Effector memory CD4-positive, alpha-beta T cell (primary cell): ENCODE data around the gene MYCBP.
A peak's percentile ranks its signal among the peaks of the same experiment; 100 is the strongest.
"Not testable (repeated sequence)": the region's sequence is repeated elsewhere in the genome, so short reads cannot be mapped to it uniquely, and the experiment has no call there.

Source experiments
- DNase-seq, 3 donors: peaks; one replicate each; pipeline ENCODE4 v3.0.0-alpha.2; 2020
- H3K27ac ChIP-seq: 2 replicates; pipeline ENCODE4 v1.7.0; 2013; ENCODE audit warnings: mild to moderate bottlenecking, low read length, moderate library complexity; ENCODE audit not compliant: insufficient read depth, poor library complexity, severe bottlenecking
- H3K27me3 ChIP-seq: replicated peaks from 2 replicates; pipeline ENCODE4 v1.7.0; 2013; ENCODE audit warnings: mild to moderate bottlenecking, low read length; ENCODE audit not compliant: insufficient read depth, control insufficient read depth, poor library complexity, severe bottlenecking
- H3K36me3 ChIP-seq: 2 replicates; pipeline ENCODE4 v1.7.0; 2013; ENCODE audit warnings: mild to moderate bottlenecking, low read length, moderate library complexity; ENCODE audit not compliant: control insufficient read depth, insufficient read depth
- H3K4me1 ChIP-seq: 2 replicates; pipeline ENCODE4 v1.7.0; 2013; ENCODE audit warnings: low read length, mild to moderate bottlenecking; ENCODE audit not compliant: control insufficient read depth, insufficient read depth, poor library complexity, severe bottlenecking
- H3K4me3 ChIP-seq: 2 replicates; pipeline ENCODE4 v1.7.0; 2013; ENCODE audit warnings: low read length, low read depth, mild to moderate bottlenecking; ENCODE audit not compliant: insufficient read depth, poor library complexity, severe bottlenecking
- H3K9me3 ChIP-seq: 2 replicates; pipeline ENCODE4 v1.7.0; 2013; ENCODE audit warnings: mild to moderate bottlenecking, low read length, moderate library complexity; ENCODE audit not compliant: control insufficient read depth

Gene MYCBP

DNA sequence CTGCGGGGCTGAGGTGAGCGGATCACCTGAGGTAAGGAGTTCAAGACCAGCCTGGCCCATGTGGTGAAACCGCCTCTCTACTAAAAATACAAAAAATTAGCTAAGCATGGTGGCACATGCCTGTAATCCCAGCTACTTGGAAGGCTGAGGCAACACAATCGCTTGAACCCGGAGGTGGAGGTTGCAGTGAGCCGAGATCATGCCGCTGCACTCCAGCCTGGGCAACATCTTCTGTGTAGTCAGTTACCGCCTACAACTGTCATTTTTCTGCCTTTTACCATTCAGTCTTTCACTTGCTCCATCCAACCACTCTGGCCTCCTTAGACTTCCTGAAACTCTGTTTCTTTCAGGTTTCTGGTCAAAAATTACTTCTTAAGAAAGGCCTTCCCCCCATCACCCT is 2.2 kb downstream of the MYCBP start:
- DNase-seq: no peak
- Histone ChIP-seq H3K36me3 (peaks cover 5% of the 10 kb centered on the region), H3K4me1 (peaks cover 3% of the 10 kb centered on the region), H3K9me3 (no peaks in the 10 kb centered on the region), H3K4me3 (no peak overlapping the region), H3K27ac (no peak overlapping the region), H3K27me3 (no peaks in the 10 kb centered on the region)

DNA sequence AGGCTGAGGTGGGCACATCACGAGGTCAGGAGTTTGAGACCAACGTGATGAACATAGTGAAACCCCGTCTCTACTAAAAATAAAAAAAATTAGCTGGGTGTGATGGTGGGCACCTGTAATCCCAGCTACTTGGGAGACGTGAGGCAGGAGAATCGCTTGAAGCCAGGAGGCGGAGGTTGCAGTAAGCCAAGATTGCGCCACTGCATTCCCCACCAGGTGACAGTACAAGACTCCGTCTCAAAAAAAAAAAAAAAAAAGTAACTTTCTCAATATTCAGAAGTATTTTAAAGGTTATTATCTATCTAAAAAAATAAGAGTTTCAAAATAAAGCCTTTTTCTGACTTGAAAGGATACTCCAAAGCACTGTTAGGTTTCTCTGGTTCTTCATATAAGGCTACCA is 5.9 kb downstream of the MYCBP start:
- H3K4me3 ChIP-seq: no peak overlapping the region
- DNase-seq: no peak
- H3K9me3 ChIP-seq: no peaks in the 10 kb centered on the region
- H3K27me3 ChIP-seq: no peaks in the 10 kb centered on the region
- peaks cover 5% of the 10 kb centered on the region for H3K36me3 ChIP-seq
- H3K27ac ChIP-seq: no peak overlapping the region
- no peaks in the 10 kb centered on the region for H3K4me1 ChIP-seq

DNA sequence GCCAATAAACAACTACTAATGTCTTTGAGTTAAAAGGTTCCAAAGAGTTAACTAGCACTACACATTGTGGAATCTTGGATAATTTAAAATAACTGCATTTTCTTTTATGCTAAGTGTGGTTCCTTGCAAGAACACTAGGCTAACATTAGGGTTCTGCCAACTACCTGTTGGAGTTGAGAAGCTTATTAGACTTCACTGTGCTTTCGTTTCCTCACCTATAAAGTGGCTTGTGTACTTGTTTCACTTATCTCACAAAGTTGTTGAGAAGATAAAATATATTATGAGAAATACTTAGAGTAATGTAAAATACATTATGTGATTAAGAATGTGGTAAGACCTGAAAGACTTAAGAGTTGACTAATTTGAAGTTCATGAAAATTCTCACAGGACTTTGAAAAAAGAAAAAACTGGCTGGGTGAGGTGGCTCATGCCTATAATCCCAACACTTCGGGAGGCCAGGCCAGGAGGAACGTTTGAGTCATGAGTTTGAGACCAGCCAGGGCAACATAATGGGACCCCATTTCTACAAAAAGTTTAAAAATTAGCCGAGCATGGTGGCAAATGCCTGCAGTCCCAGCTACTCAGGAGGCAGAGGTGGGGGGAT is 7.9 kb downstream of the MYCBP start:
- H3K36me3 ChIP-seq: peaks cover 5% of the 10 kb centered on the region
- no peaks in the 10 kb centered on the region for H3K9me3 ChIP-seq
- no peak overlapping the region for H3K4me3 ChIP-seq
- peaks cover 9% of the 10 kb centered on the region for H3K4me1 ChIP-seq
- H3K27ac ChIP-seq: no peak overlapping the region
- DNase-seq: no peak
- no peaks in the 10 kb centered on the region for H3K27me3 ChIP-seq

DNA sequence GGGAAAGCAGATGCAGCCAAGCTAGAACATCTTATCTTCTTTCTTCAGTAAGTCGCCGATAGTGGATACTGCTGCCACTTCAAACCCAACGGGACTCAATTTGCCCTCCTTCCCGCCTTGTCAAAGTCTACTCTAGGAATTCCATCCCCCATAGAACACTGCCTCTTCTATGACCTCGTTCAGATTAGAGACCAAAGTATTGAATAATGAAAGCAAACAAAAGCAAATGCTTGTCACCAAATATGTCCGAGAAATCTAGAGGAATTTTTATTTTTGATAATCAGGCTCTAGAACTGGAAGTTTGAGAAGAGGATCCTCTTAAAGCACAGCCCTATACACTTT is 12.7 kb downstream of the MYCBP start:
- H3K27me3 ChIP-seq: no peaks in the 10 kb centered on the region
- peaks cover 13% of the 10 kb centered on the region for H3K36me3 ChIP-seq
- peak overlapping the region; percentile 62 for H3K27ac ChIP-seq
- no peak for DNase-seq
- H3K4me1 ChIP-seq: peaks cover 18% of the 10 kb centered on the region
- H3K4me3 ChIP-seq: peak overlapping the region; percentile 75
- H3K9me3 ChIP-seq: no peaks in the 10 kb centered on the region

DNA sequence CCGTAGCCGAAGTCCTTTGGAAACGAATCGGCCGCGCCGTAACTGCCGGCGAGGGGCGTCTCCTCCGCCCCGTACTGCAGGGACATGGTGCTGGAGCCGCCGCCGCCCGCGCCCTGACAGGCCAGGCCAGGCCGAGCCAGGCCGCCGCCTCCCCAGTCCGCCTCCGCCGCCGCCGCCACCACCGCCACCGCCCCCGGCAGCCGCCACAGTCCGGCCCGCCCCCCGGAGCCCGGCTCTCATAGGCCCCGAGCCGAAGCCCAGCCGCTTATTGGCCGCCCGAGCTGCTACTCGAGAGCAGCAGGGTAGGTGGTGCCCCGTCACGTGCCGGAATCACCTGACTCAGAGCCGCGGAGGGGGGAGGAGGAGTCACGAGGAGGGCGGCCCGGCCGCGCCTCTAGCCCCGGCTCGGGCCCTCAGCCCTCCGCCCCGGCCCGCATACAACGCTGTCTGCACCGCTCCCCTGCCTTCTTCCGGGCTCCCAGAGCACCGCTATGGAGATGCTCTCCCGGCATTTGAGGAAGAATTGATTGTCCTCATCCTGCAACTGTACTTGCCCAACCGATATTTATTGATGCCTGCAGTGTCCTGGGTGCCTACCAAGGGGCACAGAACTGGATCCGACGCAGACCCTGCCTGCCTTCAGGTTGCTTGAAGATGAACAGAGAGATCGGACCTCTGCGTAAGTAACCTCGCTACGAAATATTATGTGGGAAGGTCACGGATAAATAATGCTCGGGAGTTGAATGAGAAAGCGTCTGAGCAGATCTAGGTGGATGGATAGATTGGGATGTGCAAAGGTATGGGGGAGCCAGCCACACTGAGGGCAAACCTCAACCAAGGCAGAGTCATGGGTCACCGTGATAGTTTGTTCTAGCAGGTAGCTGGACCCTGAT is 13.3 kb downstream of the MYCBP start, which contains the start of gene RRAGC:
Gene RRAGC, minus strand, starts transcription at position 212 of the 893 bp plus-strand sequence. Its CDS starts 126 bp downstream, at position 86.
- Histone ChIP-seq H3K4me3 (peak within 1 kb of the TSS; percentile 80), H3K4me1 (peaks cover 18% of the 10 kb centered on the region), H3K9me3 (no peaks in the 10 kb centered on the region), H3K27ac (peak within 1 kb of the TSS; percentile 72), H3K27me3 (no peaks in the 10 kb centered on the region), H3K36me3 (peaks cover 18% of the 10 kb centered on the region)
- peak; percentile 96 to 98 (median 98) for DNase-seq

DNA sequence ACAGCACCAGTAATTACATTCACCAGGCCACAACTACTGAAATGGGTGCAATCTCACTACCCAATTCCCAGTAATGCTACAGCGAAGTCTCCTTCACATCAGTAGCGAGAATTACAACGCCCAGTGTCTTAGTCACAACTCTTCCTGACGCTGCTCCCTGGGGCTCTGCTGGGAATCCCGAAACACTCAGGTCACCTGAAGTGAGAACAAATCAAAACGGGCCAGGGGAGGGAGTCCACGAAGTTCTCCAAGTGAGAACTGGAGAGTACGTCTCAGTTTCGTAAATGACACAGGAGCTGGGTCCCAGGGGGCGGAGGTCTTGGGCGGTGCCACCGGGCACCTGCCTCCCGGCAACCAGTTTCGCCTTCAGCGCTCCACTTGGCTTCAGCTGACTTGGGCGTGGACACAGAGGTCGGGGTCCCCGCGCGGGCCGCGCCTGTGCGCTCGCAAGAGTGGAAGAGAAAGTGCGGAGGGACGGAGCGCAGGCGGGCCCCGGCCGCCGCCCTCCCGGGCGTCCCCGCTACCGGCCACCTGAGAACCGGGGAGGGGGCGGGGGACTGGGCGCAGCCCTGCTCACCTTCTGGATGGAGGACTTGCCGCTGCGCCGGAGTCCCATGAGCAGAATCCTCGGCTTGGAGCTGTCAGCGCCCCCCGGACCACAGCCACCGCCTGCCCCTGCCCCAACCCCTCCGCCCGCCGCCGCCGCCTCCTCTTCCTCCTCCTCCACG is 14.2 kb downstream of the MYCBP start:
- Histone ChIP-seq H3K9me3 (no peaks in the 10 kb centered on the region), H3K4me1 (peaks cover 18% of the 10 kb centered on the region), H3K4me3 (peak overlapping the region; percentile 80), H3K27me3 (no peaks in the 10 kb centered on the region), H3K36me3 (peaks cover 23% of the 10 kb centered on the region), H3K27ac (peak overlapping the region; percentile 72)
- DNase-seq: peak in 2 of 3 donors; percentile 7 to 29

DNA sequence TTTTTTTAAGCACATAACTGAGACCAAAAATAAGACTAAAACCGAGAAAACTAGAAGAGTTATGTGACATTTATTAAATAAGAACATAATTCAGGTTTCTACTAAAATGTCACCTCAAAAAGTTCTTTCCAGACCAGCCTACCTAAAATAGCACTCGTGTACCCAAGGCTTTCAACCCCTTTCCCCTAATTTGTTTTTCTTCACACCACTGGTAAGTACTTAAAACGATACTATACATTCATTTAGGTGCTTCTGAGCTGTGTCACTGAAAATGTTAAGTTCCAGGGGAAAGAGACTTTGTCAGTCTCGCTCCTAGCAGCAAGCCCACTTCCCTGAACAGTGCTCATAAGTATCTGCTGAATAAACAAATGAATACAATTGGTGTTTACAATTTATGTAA is 20.4 kb downstream of the MYCBP start:
- Histone ChIP-seq H3K27ac (no peak overlapping the region), H3K4me3 (no peak overlapping the region), H3K27me3 (no peaks in the 10 kb centered on the region), H3K36me3 (peaks cover 42% of the 10 kb centered on the region), H3K9me3 (no peaks in the 10 kb centered on the region), H3K4me1 (peaks cover 4% of the 10 kb centered on the region)
- DNase-seq: no peak

DNA sequence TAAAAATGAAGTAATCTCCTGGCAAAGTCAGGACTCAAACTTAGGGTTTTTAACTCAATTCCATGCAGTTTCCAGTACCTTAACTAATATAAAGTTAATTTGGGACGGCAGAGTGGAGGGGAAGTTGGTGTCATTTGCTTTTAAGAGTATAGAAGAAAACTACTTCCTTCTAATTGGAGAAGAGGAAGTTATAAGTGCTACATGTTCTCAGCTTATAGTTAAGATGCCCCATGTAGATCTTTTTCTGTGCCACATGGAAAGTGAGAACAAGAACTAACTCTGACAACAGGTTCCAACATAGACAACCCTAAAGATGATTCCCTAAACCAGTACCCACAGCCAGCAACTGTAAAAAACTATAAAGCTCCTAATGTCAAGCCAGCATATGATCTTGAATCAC is 25.1 kb downstream of the MYCBP start:
- Histone ChIP-seq H3K36me3 (peaks cover 50% of the 10 kb centered on the region), H3K9me3 (no peaks in the 10 kb centered on the region), H3K27ac (no peak overlapping the region)

DNA sequence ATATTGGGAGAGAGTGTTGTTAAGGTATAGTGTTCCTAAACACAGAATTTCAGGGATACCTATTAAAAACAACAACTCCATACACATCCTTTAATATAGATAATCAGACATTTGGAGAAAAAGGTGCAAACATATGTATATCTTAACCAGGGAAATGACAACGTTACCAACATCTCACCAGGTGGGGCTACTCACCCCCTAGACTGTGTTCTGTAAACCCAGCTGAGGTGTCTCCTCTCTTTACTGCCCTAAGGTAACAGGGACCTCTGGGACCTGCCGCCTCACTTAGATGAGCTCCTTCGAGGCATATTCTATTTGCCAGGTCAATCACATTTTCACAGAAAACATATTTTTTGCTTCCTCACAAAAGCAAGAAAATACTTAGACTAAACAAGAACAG is 26.9 kb downstream of the MYCBP start:
- Histone ChIP-seq H3K27me3 (no peaks in the 10 kb centered on the region), H3K36me3 (peaks cover 55% of the 10 kb centered on the region), H3K9me3 (no peaks in the 10 kb centered on the region), H3K27ac (no peak overlapping the region), H3K4me3 (no peak overlapping the region), H3K4me1 (no peaks in the 10 kb centered on the region)
- no peak for DNase-seq

More for the DNA sequence above, 25.1 kb downstream of the MYCBP start:
- Histone ChIP-seq H3K27me3 (no peaks in the 10 kb centered on the region), H3K4me3 (no peak overlapping the region), H3K4me1 (no peaks in the 10 kb centered on the region)
- DNase-seq: no peak

DNA sequence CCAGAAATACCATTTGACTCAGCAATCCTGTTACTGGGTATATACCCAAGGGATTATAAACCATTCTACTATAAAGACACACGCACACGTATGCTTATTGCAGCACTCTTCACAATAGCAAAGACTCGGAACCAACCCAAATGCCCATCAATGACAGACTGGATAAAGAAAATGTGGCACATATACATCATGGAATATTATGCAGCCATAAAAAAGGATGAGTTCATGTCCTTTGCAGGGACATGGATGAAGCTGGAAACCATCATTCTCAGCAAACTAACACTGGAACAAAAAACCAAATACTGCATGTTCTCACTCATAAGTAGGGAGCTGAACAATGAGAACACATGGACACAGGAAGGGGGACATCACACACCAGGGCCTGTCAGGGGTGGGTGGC is 28.1 kb downstream of the MYCBP start:
- not testable (repeated sequence) for H3K4me1 ChIP-seq, H3K4me3 ChIP-seq, H3K27me3 ChIP-seq, H3K27ac ChIP-seq, H3K9me3 ChIP-seq, DNase-seq
- peaks cover 49% of the 10 kb centered on the region for H3K36me3 ChIP-seq
